HepG2 (cell line): ENCODE results near the gene QRFP.

Source experiments
- CCAR2 ChIP-seq: fragments of 200-400 bp; formaldehyde crosslinking; optimal IDR thresholded peaks from 2 replicates; pipeline ENCODE3; 2018; ENCODE audit warnings: low read depth, mild to moderate bottlenecking, low read length, moderate library complexity
- JUND ChIP-seq: sonication (generic); formaldehyde crosslinking; IDR thresholded peaks from 2 replicates; pipeline ENCODE4 v1.8.0; 2022; ENCODE audit warnings: mild to moderate bottlenecking, missing genetic modification reagents
- MAFG ChIP-seq: sonication (generic); formaldehyde crosslinking; IDR thresholded peaks from 2 replicates; pipeline ENCODE4 v1.5.1; 2020; ENCODE audit warnings: mild to moderate bottlenecking, missing genetic modification reagents
- MTA1 ChIP-seq: sonication (generic); formaldehyde crosslinking; IDR thresholded peaks from 2 replicates; pipeline ENCODE4 v1.4.0; 2020; ENCODE audit warnings: missing genetic modification reagents, mild to moderate bottlenecking, borderline replicate concordance
- MYNN ChIP-seq: sonication (generic); formaldehyde crosslinking; IDR thresholded peaks from 2 replicates; pipeline ENCODE4 v1.4.0; 2020; ENCODE audit warnings: mild to moderate bottlenecking, low read depth, missing genetic modification reagents
- NFATC3 ChIP-seq: sonication (generic); formaldehyde crosslinking; IDR thresholded peaks from 2 replicates; pipeline ENCODE4 v1.5.1; 2020; ENCODE audit warnings: mild to moderate bottlenecking, missing genetic modification reagents
- POGZ ChIP-seq: sonication (generic); formaldehyde crosslinking; IDR thresholded peaks from 2 replicates; pipeline ENCODE4 v1.4.0; 2020; ENCODE audit warnings: mild to moderate bottlenecking, missing genetic modification reagents
- POLR2AphosphoS5 ChIP-seq: IDR thresholded peaks from 2 replicates; pipeline ENCODE4 v1.6.1; 2012; ENCODE audit warnings: low read depth, low read length
- TF ChIP-seq, protein P1 (sequence below): sonication (generic); formaldehyde crosslinking; IDR thresholded peaks from 2 replicates; pipeline ENCODE4 v1.4.0; 2020; ENCODE audit warnings: missing genetic modification reagents, mild to moderate bottlenecking, borderline replicate concordance

DNA sequence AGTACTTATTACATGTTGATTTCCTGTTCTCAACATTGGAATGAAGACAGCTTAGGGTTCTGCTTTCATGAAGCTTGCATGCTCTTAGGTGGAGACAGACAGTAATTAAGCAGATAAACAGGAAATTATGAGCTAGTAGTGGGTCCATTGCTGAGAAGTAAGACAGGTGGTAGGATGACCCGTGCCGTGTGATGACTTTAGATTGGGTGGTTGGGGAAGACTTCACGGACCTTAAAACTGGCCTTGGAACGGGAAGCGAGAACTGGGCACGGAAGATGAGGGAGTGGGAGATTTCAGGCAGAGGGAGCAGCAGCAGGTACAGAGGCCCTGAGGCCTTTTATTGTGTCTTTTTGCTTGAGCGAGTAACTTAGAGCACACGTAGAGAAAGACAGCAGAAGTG, 34.4 kb downstream of the QRFP start:
- TF ChIP-seq CCAR2 (no peak), POLR2AphosphoS5 (no peak), MAFG (CRISPR knock-in tag) (no peak), MTA1 (CRISPR knock-in tag) (no peak), JUND (no peak), NFATC3 (CRISPR knock-in tag) (no peak), POGZ (no peak), MYNN (CRISPR knock-in tag) (no peak)
- TF ChIP-seq, protein P1, sequence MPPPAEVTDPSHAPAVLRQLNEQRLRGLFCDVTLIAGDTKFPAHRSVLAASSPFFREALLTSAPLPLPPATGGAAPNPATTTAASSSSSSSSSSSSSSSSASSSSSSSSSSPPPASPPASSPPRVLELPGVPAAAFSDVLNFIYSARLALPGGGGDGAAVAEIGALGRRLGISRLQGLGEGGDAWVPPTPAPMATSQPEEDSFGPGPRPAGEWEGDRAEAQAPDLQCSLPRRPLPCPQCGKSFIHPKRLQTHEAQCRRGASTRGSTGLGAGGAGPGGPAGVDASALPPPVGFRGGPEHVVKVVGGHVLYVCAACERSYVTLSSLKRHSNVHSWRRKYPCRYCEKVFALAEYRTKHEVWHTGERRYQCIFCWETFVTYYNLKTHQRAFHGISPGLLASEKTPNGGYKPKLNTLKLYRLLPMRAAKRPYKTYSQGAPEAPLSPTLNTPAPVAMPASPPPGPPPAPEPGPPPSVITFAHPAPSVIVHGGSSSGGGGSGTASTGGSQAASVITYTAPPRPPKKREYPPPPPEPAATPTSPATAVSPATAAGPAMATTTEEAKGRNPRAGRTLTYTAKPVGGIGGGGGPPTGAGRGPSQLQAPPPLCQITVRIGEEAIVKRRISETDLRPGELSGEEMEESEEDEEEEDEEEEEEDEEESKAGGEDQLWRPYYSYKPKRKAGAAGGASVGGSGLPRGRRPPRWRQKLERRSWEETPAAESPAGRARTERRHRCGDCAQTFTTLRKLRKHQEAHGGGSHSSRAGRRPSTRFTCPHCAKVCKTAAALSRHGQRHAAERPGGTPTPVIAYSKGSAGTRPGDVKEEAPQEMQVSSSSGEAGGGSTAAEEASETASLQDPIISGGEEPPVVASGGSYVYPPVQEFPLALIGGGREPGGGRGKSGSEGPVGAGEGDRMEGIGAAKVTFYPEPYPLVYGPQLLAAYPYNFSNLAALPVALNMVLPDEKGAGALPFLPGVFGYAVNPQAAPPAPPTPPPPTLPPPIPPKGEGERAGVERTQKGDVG = no peak
